ENCODE results near the gene AUTS2. TPM values are rescaled to one million over a fixed set of nuclear protein-coding genes. Genes with fewer than 3 reads are reported as not detected.

AUTS2 gene
- total and polyA plus RNA-seq, 10 of the 15 experiments (the other 5 are each of a cell fraction or from before 2014, with no cell fraction given), result 6.4 to 55.6 (median 21.6) TPM

- ATAC-seq, result no peak; the same call in 2 of the 3 replicates
- in situ Hi-C loops (cut with MboI), result no loop called here
- no peak overlapping the region for H3K9ac ChIP-seq (ENCODE audit: control insufficient read depth, insufficient read depth, low read length)
- TF ChIP-seq SP1 (IDR thresholded peaks at IDR 0.05; ENCODE audit: low read depth, low read length) (no peak), NFIC (IDR thresholded peaks at IDR 0.05; ENCODE audit: low read depth, low read length) (no peak), ZBTB4 (CRISPR knock-in tag; IDR thresholded peaks at IDR 0.05) (no peak), SREBF2 (IDR thresholded peaks at IDR 0.05; ENCODE audit: low read length) (no peak), NR2C1 (IDR thresholded peaks at IDR 0.05) (no peak), CREB1 (IDR thresholded peaks at IDR 0.05; ENCODE audit: low read depth) (no peak), MEF2A (IDR thresholded peaks at IDR 0.05; ENCODE audit: insufficient read depth, low read depth, low read length) (no peak), ZBTB11 (CRISPR knock-in tag; IDR thresholded peaks at IDR 0.05) (no peak), SREBF1 (IDR thresholded peaks at IDR 0.05; ENCODE audit: low read length) (no peak), PAX5 (IDR thresholded peaks at IDR 0.05; ENCODE audit: borderline replicate concordance, low read depth, low read length) (no peak), ETV6 (conservative IDR thresholded peaks at IDR 0.05 in 1 of 2, IDR thresholded peaks at IDR 0.05 in 1 of 2; ENCODE audit: borderline replicate concordance in 1 of 2, low read depth in 1 of 2) (no peak), TBL1XR1 (IDR thresholded peaks at IDR 0.05; ENCODE audit: low read depth, low read length) (no peak), KAT2A (conservative IDR thresholded peaks at IDR 0.05; ENCODE audit: control insufficient read depth, low read depth, low read length) (no peak), NFXL1 (IDR thresholded peaks at IDR 0.05; ENCODE audit: borderline replicate concordance) (no peak), CHD2 (IDR thresholded peaks at IDR 0.05; ENCODE audit: borderline replicate concordance, low read depth, low read length) (no peak)
- 0% methylated on average over 1 of the region's 1 CpG for WGBS (ENCODE audit: insufficient coverage, insufficient replicate concordance, low lambda C conversion rate, missing lambda C conversion rate)
- H3K36me3 ChIP-seq (ENCODE audit: control insufficient read depth in 2 of 2, insufficient read depth in 2 of 2, low read length in 1 of 2), result no peaks in the 10 kb centered on the region
- H3K4me3 ChIP-seq, result no peak overlapping the region
- SMC1A ChIA-PET (ENCODE audit: uncharacterized antibody, unreplicated experiment), result interaction anchor here (0.8 to 4.1 kb wide), 7 partner anchors 10 to 753 kb away, joined by 3 to 16 read pairs (median 3); no protein-coding TSS in a partner anchor
- H2AFZ ChIP-seq (ENCODE audit: control insufficient read depth, low read depth, low read length), result no peak overlapping the region
- no peaks in the 10 kb centered on the region; the same call in 1 of the 2 replicates for H3K79me2 ChIP-seq (ENCODE audit: control insufficient read depth, insufficient read depth, low read length)
- peaks cover 4% of the 10 kb centered on the region for H3K4me1 ChIP-seq (ENCODE audit: control insufficient read depth, insufficient read depth, low read length)
- FAIRE-seq, result no peak
- CTCF ChIA-PET, result interaction anchor here (0.6 to 2.8 kb wide), 5 partner anchors 9 to 855 kb away, joined by 3 to 13 read pairs (median 3); no protein-coding TSS in a partner anchor
- RAD21 ChIA-PET (ENCODE audit: unreplicated experiment), result interaction anchor here (0.6 to 1.7 kb wide), 4 partner anchors 8 to 75 kb away, joined by 3 to 6 read pairs (median 3); no protein-coding TSS in a partner anchor
- BruUV-seq (replicated peaks), result no TSS peak
- POLR2A ChIA-PET, result no interaction called here
- H3K27me3 ChIP-seq (replicated peaks in 1 of 2; ENCODE audit: control insufficient read depth in 2 of 2, insufficient read depth in 2 of 2, low read length in 1 of 2), result no peaks in the 10 kb centered on the region
- H3K27ac ChIP-seq (ENCODE audit: control insufficient read depth, insufficient read depth), result no peak overlapping the region
- intact Hi-C loops (cut with micrococcal nuclease; ENCODE audit: unreplicated experiment), result no loop called here
- DNase-seq (ENCODE audit: low read depth, low spot score), result no peak
- no peak overlapping the region for H3K4me2 ChIP-seq (ENCODE audit: control insufficient read depth, insufficient read depth)
- no peaks in the 10 kb centered on the region; the same call in 2 of the 3 replicates for H3K9me3 ChIP-seq (replicated peaks; ENCODE audit: control insufficient read depth, insufficient read depth, low read length)
- H4K20me1 ChIP-seq (ENCODE audit: control insufficient read depth, insufficient read depth), result no peaks in the 10 kb centered on the region
Measured at GRCh38 chr7:69942573-69942972, 344.3 kb downstream of the AUTS2 start.

Measured in GM12878 (cell line).